Uterus (tissue), 2 donors: ENCODE results near the gene DNAJB2.

Experiments
- POLR2A ChIP-seq, 2 donors: fragments of 450-650 bp; IDR thresholded peaks; one replicate each; pipeline ENCODE4 v1.6.1; 2016; ENCODE audit warnings: antibody characterized with exemption in 2 of 2, mild to moderate bottlenecking in 1 of 2, moderate library complexity in 1 of 2
- TF ChIP-seq, protein P1 (sequence below), 4 experiments: fragments of 200-600 bp in 2 of 4; fragments of 450-650 bp in 2 of 4; sonication (generic) in 2 of 4; IDR thresholded peaks; one replicate each; pipeline ENCODE4 v1.5.1; 2016 to 2019; ENCODE audit warnings: antibody characterized with exemption in 4 of 4, mild to moderate bottlenecking in 2 of 4, moderate library complexity in 1 of 4

DNA sequence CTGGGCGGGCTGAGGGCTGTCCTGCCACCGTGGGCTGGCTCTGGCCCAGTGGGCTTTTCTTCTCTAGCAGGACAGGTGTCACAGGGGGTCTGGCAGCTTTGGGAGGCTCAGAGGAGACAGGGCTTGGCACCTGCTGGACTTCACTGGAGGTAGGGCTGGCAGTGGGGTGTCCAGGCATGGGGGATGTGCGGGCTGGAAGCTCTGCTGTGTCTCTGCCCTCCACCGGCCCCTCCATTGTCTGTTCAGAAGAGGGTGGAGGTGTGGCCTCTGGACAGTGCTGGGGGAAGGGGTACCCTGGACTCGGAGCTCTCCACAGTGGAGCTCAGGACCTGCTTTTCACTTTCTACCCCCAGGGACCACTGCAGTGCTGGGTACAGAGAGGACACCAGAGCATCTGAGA is 20.9 kb downstream of the DNAJB2 start:
- no peak for TF ChIP-seq POLR2A (IDR thresholded peaks at IDR 0.05)
- TF ChIP-seq, protein P1, sequence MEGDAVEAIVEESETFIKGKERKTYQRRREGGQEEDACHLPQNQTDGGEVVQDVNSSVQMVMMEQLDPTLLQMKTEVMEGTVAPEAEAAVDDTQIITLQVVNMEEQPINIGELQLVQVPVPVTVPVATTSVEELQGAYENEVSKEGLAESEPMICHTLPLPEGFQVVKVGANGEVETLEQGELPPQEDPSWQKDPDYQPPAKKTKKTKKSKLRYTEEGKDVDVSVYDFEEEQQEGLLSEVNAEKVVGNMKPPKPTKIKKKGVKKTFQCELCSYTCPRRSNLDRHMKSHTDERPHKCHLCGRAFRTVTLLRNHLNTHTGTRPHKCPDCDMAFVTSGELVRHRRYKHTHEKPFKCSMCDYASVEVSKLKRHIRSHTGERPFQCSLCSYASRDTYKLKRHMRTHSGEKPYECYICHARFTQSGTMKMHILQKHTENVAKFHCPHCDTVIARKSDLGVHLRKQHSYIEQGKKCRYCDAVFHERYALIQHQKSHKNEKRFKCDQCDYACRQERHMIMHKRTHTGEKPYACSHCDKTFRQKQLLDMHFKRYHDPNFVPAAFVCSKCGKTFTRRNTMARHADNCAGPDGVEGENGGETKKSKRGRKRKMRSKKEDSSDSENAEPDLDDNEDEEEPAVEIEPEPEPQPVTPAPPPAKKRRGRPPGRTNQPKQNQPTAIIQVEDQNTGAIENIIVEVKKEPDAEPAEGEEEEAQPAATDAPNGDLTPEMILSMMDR (IDR thresholded peaks at IDR 0.05), result no peak
